HepG2 (cell line): ENCODE results near the gene RNF175. TPM values are rescaled to one million over a fixed set of nuclear protein-coding genes. Genes with fewer than 3 reads are reported as not detected.
"Not testable (repeated sequence)": the region's sequence is repeated elsewhere in the genome, so short reads cannot be mapped to it uniquely, and the experiment has no call there.

Experiments used
- ATAC-seq: fragments of 200-7000 bp; cut with Tn5 transposase; 3 replicates; pipeline ENCODE4 v1.9.1; 2020; ENCODE audit warnings: mild to moderate bottlenecking, moderate library complexity
- BruUV-seq: library from RNA; stranded (reverse); fragments of 400-500 nt; replicated peaks from 2 replicates; lab custom pipeline; 2021; lab: Mats Ljungman, UMichigan
- CTCF ChIA-PET: fragments of 300-600 bp; formaldehyde crosslinking; extraction: SDS; loops from one replicate; lab custom pipeline; 2021; ENCODE audit warnings: low total read pairs, inconsistent platforms, low intra/inter-chr PET ratio; lab: Yijun Ruan, JAX
- POLR2A ChIA-PET: fragments of 350-600 bp; sonication (Branson Sonifier 250); formaldehyde crosslinking; loops from one replicate; lab custom pipeline; 2020; ENCODE audit warnings: antibody characterized with exemption, inconsistent platforms; lab: Yijun Ruan, JAX
- DNase-seq: peaks from one replicate; pipeline ENCODE4 v3.0.0-alpha.2; 2015; ENCODE audit warnings: low spot score
- FAIRE-seq: peaks from 3 replicates; lab custom pipeline; 2011; peaks lifted over from hg19 to GRCh38; lab: Jason Lieb, UNC
- H2AFZ ChIP-seq: one replicate; pipeline ENCODE4 v1.6.1; 2011; ENCODE audit warnings: low read length, inconsistent platforms
- H3K27ac ChIP-seq: fragments of 300-600 bp; 3 replicates; pipeline ENCODE4 v1.8.0; 2011; ENCODE audit warnings: mixed run types, mild to moderate bottlenecking, mixed read lengths, low read length, inconsistent platforms; ENCODE audit not compliant: insufficient read depth; ENCODE audit errors: extremely low read length
- H3K27me3 ChIP-seq, 2 experiments: fragments of 200-600 bp in 1 of 2; 2 replicates in 1 of 2; 3 replicates in 1 of 2; pipeline versions ENCODE4 v1.6.0 to v1.8.0; 2011; ENCODE audit warnings: low read length in 2 of 2, mild to moderate bottlenecking in 2 of 2, moderate library complexity in 2 of 2, inconsistent platforms in 1 of 2; ENCODE audit not compliant: insufficient read depth in 2 of 2, control insufficient read depth in 1 of 2
- H3K36me3 ChIP-seq, 2 experiments: fragments of 200-600 bp in 1 of 2; replicated peaks in 1 of 2; 2 replicates in 1 of 2; 3 replicates in 1 of 2; pipeline versions ENCODE4 v1.5.1 to v1.8.0; 2011; ENCODE audit warnings: low read length in 2 of 2, inconsistent platforms in 1 of 2; ENCODE audit not compliant: insufficient read depth in 2 of 2, control insufficient read depth in 1 of 2
- H3K4me1 ChIP-seq: 2 replicates; pipeline ENCODE4 v1.5.1; 2012; ENCODE audit warnings: low read length, inconsistent platforms; ENCODE audit not compliant: insufficient read depth
- H3K4me2 ChIP-seq: 2 replicates; pipeline ENCODE4 v1.6.0; 2011; ENCODE audit warnings: low read depth, low read length, inconsistent platforms
- H3K4me3 ChIP-seq, 3 experiments: fragments of 200-600 bp in 1 of 3; sonication (generic), shearing (Covaris generic) in 1 of 3; replicated peaks in 1 of 3; 2 replicates each; pipeline ENCODE4 v1.5.1; 2011 to 2016; ENCODE audit warnings: low read length in 3 of 3, inconsistent platforms in 2 of 3, low read depth in 2 of 3, mild to moderate bottlenecking in 2 of 3, control low read depth in 1 of 3, mixed read lengths in 1 of 3; ENCODE audit not compliant: insufficient read depth in 1 of 3
- H3K79me2 ChIP-seq: one replicate; pipeline ENCODE4 v1.6.1; 2011; ENCODE audit warnings: low read length, inconsistent platforms; ENCODE audit not compliant: insufficient read depth
- H3K9ac ChIP-seq: 2 replicates; pipeline ENCODE4 v1.6.0; 2011; ENCODE audit warnings: mild to moderate bottlenecking, low read depth, low read length, inconsistent platforms; ENCODE audit not compliant: insufficient read depth
- H3K9me3 ChIP-seq: 2 replicates; pipeline ENCODE4 v1.5.1; 2012; ENCODE audit warnings: mild to moderate bottlenecking, low read length
- H4K20me1 ChIP-seq: 2 replicates; pipeline ENCODE4 v1.6.0; 2011; ENCODE audit warnings: inconsistent platforms, mild to moderate bottlenecking, low read length, moderate library complexity; ENCODE audit not compliant: insufficient read depth
- CHCHD3 ChIP-seq: sonication (generic); formaldehyde crosslinking; IDR thresholded peaks from 2 replicates; pipeline ENCODE4 v1.8.0; 2022; ENCODE audit warnings: mild to moderate bottlenecking, missing genetic modification reagents, moderate library complexity
- GTF3A ChIP-seq: sonication (generic); formaldehyde crosslinking; conservative IDR thresholded peaks from 2 replicates; pipeline ENCODE4 v1.4.0; 2020; ENCODE audit warnings: mild to moderate bottlenecking, missing genetic modification reagents
- LBX2 ChIP-seq: sonication (generic); formaldehyde crosslinking; IDR thresholded peaks from 2 replicates; pipeline ENCODE4 v1.5.0; 2020; ENCODE audit warnings: missing genetic modification reagents, mild to moderate bottlenecking, borderline replicate concordance
- SOX5 ChIP-seq: IDR thresholded peaks from 2 replicates; pipeline ENCODE4 v1.6.1; 2016; ENCODE audit warnings: borderline replicate concordance
- SRY ChIP-seq: sonication (generic); formaldehyde crosslinking; IDR thresholded peaks from 2 replicates; pipeline ENCODE4 v1.8.0; 2022; ENCODE audit warnings: mild to moderate bottlenecking, missing genetic modification reagents
- ZNF33A ChIP-seq: sonication (generic); formaldehyde crosslinking; IDR thresholded peaks from 2 replicates; pipeline ENCODE4 v1.5.1; 2020; ENCODE audit warnings: missing genetic modification reagents, mild to moderate bottlenecking, moderate library complexity, borderline replicate concordance
- ZNF34 ChIP-seq: sonication (generic); formaldehyde crosslinking; IDR thresholded peaks from 2 replicates; pipeline ENCODE4 v1.4.0; 2020; ENCODE audit warnings: mild to moderate bottlenecking, missing genetic modification reagents, borderline replicate concordance
- ZNF691 ChIP-seq: sonication (generic); formaldehyde crosslinking; IDR thresholded peaks from 2 replicates; pipeline ENCODE4 v1.4.0; 2020; ENCODE audit warnings: missing genetic modification reagents, low read depth, mild to moderate bottlenecking, borderline replicate concordance
- ZNF761 ChIP-seq: sonication (generic); formaldehyde crosslinking; conservative IDR thresholded peaks from 2 replicates; pipeline ENCODE4 v1.4.0; 2020; ENCODE audit warnings: mild to moderate bottlenecking, missing genetic modification reagents
- ZNF773 ChIP-seq: sonication (generic); formaldehyde crosslinking; IDR thresholded peaks from 2 replicates; pipeline ENCODE4 v1.4.0; 2020; ENCODE audit warnings: missing genetic modification reagents, borderline replicate concordance
- WGBS: methylation state at CpG from one replicate; pipeline ENCODE4 v1.1.6; 2017; ENCODE audit warnings: low lambda C conversion rate; 5-methylcytosine and 5-hydroxymethylcytosine counted together
- in situ Hi-C: cut with HindIII; loops from 2 replicates; pipeline ENCODE4 v1.10.0; 2017; ENCODE audit warnings: low pct_unique_long_range_greater_than_20kb; ENCODE audit not compliant: extremely low pct_ligation_motif_present
- intact Hi-C: fragments of 100-400 bp; cut with micrococcal nuclease; formaldehyde crosslinking; loops from one replicate; pipeline ENCODE4 v1.10.0; 2022; ENCODE audit not compliant: unreplicated experiment
- polyA plus RNA-seq, 8 experiments: library from polyadenylated mRNA; depleted of rRNA in 3 of 8; stranded (reverse) in 7 of 8; unstranded in 1 of 8; fragments of >200 nt; fragmentation: Illumina TruSeq in 4 of 8; extraction: Trizol in 4 of 8; gene quantifications; 2 replicates each; pipeline versions ENCODE4 v1.2.1 to v1.2.3, GENCODE V29; 2011 to 2016; ENCODE audit warnings: low read depth in 4 of 8, missing spikeins in 1 of 8, mixed read lengths in 1 of 8; ENCODE audit not compliant: insufficient read depth in 1 of 8
- total RNA-seq, 5 experiments: library from RNA; depleted of rRNA; stranded (reverse); fragments of >200 nt; fragmentation: Illumina TruSeq; extraction: Trizol; gene quantifications; 2 replicates each; pipeline ENCODE4 v1.2.3, GENCODE V29; 2016; ENCODE audit warnings: low read depth in 1 of 5

Gene RNF175
- total and polyA plus RNA-seq, 2 of the 13 experiments (the other 11 are each of a cell fraction or from before 2014, with no cell fraction given): not detected

GRCh38 chr4:153669838-153670237 lies 90.0 kb downstream of the RNF175 start (continued):
- no peak for TF ChIP-seq ZNF33A (CRISPR knock-in tag)
- TF ChIP-seq, all 625 proteins: peak for 0

GRCh38 chr4:153668647-153669046 lies 91.2 kb downstream of the RNF175 start:
- Histone ChIP-seq H4K20me1 (no peaks in the 10 kb centered on the region), H3K27ac (no peak overlapping the region), H3K27me3 (no peaks in the 10 kb centered on the region; a peak in 1 of 5 replicates), H3K36me3 (no peaks in the 10 kb centered on the region), H3K4me3 (no peak overlapping the region), H3K4me2 (no peak overlapping the region), H3K79me2 (no peaks in the 10 kb centered on the region), H3K4me1 (no peaks in the 10 kb centered on the region), H3K9me3 (no peaks in the 10 kb centered on the region), H2AFZ (no peak overlapping the region), H3K9ac (no peak overlapping the region)
- no TSS peak for BruUV-seq
- ChIA-PET CTCF (no interaction called here), POLR2A (no interaction called here)
- in situ Hi-C loops (no loop called here), intact Hi-C loops (no loop called here)
- ATAC-seq: no peak
- WGBS: 41% methylated on average over 2 of the region's 2 CpGs
- TF ChIP-seq CHCHD3 (no peak), ZNF773 (CRISPR knock-in tag) (no peak), SRY (CRISPR knock-in tag) (no peak), ZNF761 (CRISPR knock-in tag) (no peak), ZNF691 (CRISPR knock-in tag) (no peak), ZNF34 (CRISPR knock-in tag) (no peak), GTF3A (no peak), SOX5 (CRISPR knock-in tag) (no peak), LBX2 (CRISPR knock-in tag) (no peak)
- no peak for FAIRE-seq
- no peak for DNase-seq

- H3K27ac ChIP-seq, intact Hi-C loops, H3K4me1 ChIP-seq, CTCF ChIA-PET, H2AFZ ChIP-seq, in situ Hi-C loops, DNase-seq, POLR2A ChIA-PET, ATAC-seq, H3K36me3 ChIP-seq, H3K27me3 ChIP-seq, FAIRE-seq, H3K79me2 ChIP-seq, H3K9ac ChIP-seq, H3K4me2 ChIP-seq, BruUV-seq, H3K4me3 ChIP-seq, H4K20me1 ChIP-seq: not testable (repeated sequence)
- 0% methylated on average over 1 of the region's 1 CpG for WGBS
- 0 out of 2 replicates have a peak, but pooled peaks cover 12% of the 10 kb centered on the region for H3K9me3 ChIP-seq
Measured at GRCh38 chr4:153666505-153666904, 93.3 kb downstream of the RNF175 start.
